Pulmonary artery endothelial cell (primary cell): ENCODE results near the gene GLRB. TPM values are rescaled to one million over a fixed set of nuclear protein-coding genes. Genes with fewer than 3 reads are reported as not detected.
"Not testable (repeated sequence)": the region's sequence is repeated elsewhere in the genome, so short reads cannot be mapped to it uniquely, and the experiment has no call there.

Experiments
- DNase-seq: peaks from one replicate; pipeline ENCODE4 v3.0.0-alpha.2; 2011; ENCODE audit warnings: low read depth, low spot score
- total RNA-seq: library from RNA; depleted of rRNA; stranded (reverse); fragments of >200 nt; gene quantifications from 2 replicates; pipeline ENCODE4 v1.2.3, GENCODE V29; 2014

Gene GLRB
- total RNA-seq, 1 donor from 2014 or later: 4.3 TPM

DNA sequence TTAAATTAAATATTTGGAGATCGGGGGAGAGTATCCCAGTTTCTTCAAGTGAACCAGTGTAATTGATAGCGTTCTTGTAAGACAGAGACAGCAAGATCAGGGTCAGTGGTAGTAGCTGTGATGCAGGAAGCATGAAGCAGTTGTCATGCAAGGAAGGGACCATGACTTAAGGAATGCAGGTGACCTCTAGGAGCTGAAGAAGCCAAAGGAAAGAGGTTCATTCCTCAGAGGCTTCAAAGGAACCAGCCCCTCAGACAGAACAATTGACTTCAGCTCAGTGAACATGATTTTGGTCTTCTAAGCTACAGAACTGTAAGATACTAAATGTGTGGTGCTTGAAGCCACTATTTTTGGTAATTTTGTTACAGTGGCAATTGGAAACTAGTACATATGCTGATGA is 51.6 kb downstream of the GLRB start:
- DNase-seq: no peak

DNA sequence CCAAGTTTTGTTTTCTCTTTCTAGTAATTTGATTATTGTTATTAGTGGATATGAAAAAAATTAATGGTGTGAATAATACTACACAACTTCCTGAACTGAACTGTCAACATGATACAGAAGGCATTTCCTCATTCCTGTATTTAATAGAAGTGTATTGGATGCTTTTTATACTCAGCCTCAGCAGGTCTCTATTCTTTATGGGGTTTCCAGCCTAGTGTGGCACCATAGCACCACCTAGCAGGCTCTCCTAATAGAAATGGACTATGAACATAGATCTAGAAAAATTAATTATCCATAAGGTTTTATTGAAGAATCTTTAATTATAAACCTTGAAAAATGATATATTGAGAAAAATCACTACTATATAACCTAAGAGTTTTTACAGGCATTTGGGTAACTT is 52.4 kb downstream of the GLRB start:
- DNase-seq: no peak

DNA sequence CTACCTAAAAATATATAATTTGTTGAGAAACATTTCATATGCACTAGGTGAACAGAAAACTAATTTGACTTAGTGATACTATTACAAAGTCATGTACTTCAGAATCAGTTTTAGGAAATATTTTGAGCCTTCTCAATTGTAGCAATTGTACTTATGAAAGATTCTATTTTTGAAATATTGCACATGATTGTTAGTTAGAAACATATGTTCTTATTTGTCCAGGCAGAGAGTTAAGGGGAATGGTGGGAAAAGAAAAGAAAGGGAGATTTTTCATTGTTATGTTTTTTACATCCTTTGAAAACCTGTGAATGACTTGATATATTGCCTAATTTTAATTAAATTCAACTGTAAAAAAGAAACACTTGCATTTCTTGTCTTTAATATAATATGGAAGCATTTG is 66.0 kb downstream of the GLRB start:
- no peak for DNase-seq

DNA sequence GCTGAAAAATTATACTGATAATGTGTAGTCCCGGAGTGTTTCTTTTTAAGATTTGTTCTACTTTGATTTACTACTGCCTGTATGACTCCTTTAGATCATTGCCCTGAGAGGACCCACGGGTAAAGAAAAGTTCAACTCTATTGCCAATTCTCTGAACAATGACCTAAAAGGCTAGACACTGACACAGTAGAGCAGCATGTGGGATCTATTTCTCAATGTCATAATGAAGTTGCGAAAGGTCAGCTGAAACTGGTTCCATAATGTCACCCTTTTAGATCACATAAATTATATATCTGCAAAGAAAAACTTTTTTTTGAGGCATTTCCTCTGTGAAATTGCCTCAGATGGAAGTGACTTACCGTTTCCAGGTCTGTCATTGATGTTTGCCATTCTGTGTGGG is 67.4 kb downstream of the GLRB start:
- no peak for DNase-seq

DNA sequence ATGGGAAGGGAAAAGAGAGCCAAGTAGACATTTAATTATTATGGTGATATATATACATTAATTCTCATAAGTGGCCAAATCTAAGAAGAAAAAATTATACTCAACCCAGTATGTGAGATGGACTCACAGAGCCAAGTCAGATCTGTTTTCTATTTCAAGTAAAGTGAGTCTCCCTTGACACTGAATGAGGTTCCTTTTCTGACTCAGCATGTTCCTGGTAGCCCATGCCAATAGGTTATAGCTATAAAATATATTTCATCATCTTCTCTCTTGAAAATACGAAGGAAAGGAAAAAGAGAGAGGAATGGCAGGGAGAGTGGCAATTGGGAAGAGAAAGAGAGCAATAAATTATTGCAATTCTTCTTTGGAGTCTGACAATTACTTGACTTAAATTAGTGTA is 75.8 kb downstream of the GLRB start:
- no peak for DNase-seq

DNA sequence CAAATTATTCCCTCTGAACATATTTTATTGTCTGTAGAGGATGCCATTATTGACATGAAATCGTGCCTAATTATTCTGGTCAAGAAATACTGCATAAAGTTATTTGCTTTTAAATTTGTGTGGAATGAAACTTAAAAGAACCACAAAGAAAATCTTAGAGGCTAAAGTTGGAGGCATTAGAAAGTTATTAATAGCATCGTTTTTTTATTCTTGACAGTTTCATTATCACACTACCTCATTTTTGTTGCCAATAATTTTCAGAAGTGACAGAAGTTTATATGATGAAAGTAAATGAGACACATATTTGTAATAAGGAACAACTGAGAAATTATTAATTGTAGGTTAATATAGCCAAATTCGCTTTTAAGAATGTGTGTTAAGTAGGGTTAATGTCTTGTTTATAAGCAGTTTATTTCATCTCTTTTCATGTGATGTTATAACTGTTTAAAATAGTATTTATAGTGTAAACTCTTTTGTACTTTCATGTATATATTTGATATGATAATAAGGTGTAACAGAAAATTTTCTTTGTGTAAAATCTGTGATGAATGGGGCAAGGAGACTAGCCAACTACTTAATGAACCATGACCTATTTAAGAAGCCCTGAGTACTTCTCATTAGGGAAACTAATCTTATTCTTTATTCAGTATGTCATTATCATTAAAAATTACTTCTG is 90.1 kb downstream of the GLRB start:
- DNase-seq: no peak

DNA sequence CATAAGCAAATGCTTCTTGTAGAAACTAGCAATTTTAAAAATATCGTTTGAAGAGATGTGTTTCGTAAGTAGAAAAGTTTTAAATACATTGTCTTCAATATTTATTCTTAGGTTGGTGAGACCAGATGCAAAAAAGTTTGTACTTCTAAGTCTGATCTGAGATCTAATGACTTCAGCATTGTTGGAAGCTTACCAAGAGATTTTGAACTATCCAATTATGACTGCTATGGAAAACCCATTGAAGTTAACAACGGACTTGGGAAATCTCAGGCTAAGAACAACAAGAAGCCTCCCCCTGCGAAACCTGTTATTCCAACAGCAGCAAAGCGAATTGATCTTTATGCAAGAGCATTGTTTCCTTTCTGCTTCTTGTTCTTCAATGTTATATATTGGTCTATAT is 94.4 kb downstream of the GLRB start:
- DNase-seq: no peak

DNA sequence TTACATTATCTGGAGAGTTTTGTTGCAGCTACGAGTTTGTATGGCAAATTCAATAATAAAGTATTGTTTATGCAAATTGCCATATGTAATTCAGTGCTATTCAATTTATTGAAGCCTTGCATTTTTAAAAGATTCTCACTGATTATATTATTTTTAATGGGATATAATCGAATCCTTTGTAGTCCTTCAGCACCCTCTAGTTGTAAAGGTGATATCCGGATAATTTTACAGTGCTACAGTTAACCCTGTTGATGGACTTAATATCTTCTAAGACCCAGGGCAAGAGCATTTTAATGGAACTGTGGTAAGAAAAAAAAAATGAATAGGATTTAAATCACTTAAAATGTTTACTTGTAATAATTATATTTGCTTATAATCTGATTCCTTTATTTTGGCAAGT is 96.1 kb downstream of the GLRB start:
- no peak for DNase-seq

DNA sequence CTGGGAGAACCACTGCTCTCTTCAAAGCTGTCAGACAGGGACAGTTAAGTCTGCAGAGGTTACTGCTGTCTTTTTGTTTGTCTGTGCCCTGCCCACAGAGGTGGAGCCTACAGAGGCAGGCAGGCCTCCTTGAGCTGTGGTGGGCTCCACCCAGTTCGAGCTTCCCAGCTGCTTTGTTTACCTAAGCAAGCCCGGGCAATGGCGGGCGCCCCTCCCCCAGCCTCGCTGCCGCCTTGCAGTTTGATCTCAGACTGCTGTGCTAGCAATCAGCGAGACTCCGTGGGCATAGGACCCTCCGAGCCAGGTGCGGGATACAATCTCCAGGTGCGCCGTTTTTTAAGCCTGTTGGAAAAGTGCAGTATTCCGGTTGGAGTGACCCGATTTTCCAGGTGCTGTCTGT is 104.3 kb downstream of the GLRB start:
- not testable (repeated sequence) for DNase-seq

DNA sequence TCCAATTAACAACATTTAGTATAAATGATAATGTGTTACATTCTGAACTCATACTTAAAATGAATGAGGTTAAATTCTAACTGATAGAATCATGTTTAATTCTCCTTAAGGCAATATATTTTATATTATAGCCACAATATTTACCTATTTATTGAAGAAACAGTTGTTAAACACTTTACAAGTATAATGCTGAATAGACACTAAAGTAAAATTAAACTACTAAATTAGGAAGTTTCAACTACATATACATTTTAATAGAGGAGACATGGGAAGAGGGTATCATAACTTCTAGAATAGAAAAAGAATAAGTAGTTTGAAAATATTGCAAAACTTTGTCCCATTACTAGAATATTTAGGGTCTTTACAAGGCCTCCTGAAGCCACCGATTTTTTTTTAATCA is 108.3 kb downstream of the GLRB start:
- DNase-seq: no peak

DNA sequence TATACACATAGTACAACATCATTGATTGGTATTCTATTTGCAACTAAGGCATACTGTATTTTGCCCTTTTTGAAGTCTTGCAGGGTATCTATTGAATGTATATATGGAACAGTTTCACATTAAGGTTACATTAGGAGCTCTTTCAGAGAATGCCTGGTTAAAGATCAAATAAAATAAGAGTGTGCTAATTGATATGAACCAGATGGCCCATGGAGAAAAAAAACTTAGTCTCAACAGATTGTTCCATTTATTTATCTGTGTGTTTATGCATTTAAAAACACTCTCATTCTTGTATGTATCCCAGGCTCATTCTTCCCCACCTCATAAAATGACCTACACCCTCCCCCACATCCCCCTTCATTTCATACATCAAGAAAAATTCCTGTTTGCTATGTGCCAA is 109.4 kb downstream of the GLRB start:
- DNase-seq: no peak

DNA sequence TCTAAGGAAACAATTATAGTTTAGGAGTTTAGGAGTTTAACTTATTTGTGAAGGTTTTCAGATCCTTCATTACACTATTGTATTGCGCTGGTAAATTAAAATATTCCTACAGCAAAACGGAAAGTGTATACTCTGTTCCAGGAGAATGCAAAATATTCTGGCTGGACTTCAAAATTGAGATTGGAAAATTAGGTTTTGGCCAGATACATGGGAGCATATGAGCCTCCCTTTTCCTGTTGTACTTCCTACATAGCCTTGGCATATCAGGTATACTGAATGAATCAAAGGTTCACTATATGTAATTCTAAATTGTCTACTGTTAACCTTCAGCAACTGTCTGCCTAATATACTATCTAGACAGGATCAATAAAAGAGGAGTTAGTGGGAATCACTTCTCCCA is 119.4 kb downstream of the GLRB start:
- no peak for DNase-seq

DNA sequence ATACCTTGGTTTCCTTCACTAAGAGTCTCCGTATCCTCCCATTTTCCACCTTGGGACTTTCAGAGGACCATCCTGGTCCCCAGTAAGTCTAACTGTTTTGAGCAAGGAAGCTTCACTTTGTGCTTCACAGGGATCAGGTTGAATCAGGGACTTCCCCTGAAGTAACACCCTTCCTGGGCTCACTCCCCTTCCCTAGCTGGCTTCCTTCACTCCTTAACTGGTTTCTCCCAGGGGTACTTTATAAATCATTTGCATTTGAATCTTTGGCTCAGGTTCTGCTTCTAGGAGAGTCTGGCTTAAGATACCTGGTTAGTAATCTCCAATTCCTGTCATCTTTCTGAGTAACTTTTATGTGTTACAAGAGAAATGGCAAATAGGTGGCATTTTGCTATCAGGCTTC is 120.1 kb downstream of the GLRB start:
- DNase-seq: no peak

DNA sequence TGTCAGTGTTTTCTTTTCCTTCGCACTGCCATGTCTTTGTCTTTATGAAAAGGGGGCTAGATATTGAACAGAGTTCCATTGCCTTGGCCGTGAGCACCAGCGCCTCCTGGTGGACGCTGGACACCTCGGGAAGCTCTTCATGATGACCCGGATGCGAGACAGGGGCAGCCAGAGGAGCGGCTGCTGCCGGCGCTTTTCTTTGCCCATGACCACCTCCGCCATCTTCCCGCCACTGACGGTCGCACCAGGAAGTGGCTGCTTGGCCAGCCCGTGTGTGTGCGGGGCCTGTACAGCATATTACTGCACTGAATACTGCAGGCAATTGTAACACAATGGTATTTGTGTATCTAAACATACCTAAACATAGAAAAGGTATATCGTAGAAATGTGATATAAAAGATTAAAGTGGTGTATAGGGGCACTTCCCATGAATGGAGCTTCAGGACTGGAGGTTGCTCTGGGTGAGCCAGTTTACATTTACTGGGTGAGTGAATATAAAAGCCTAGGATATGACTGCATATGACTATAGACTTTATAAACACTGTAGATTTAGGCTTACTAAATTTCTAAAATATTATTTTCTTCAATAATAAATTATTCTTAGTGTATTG is 128.8 kb downstream of the GLRB start:
- no peak for DNase-seq

DNA sequence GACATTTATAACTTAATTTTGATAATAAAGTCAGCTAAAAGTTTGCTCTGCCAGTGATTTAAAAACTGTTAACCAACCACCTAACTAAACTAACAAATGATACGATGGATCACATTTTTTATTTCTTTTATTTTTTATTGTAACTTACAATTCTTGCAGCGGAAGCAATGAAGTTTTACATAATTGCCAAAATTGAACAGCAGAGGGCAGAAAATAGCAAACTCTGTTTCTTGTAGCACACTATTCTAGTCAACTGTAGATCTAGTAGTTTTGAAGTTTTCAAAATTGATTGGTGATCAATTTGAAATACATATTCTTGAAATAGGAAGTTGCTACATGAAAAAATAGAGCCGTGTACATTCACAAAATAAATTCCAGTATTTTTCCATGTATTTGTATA is 141.8 kb downstream of the GLRB start:
- no peak for DNase-seq

DNA sequence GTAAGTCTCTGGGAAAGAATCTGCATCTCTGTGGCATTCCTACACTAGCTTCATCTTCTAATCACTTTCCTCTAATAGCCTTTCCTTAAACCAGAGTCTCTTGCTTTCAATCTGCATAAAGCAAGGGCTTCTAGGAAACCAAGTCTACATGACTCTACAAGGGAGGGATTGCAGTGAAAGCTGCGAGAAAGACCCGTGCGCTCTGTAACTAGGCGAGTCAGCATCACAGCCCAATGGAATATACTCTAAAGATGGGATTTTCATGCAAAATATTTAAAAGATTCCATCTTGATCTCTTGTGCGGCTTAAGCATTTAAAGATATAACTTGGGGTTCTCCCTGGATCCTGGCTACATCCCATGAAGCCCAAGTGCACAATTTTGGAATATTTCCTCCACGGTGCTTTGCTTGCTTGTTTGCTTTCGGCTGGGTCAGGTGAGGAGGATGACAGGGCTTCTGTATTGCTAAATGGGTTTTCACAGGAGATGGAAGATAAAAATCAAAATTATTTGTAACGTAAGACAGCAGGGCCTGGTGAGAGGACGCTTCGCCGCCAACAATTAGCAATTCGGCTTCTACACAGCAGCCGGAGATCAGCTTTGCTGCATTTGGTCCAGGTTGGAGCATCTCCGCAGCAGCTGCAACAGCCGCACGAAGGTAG is 143.9 kb downstream of the GLRB start:
- no peak for DNase-seq

DNA sequence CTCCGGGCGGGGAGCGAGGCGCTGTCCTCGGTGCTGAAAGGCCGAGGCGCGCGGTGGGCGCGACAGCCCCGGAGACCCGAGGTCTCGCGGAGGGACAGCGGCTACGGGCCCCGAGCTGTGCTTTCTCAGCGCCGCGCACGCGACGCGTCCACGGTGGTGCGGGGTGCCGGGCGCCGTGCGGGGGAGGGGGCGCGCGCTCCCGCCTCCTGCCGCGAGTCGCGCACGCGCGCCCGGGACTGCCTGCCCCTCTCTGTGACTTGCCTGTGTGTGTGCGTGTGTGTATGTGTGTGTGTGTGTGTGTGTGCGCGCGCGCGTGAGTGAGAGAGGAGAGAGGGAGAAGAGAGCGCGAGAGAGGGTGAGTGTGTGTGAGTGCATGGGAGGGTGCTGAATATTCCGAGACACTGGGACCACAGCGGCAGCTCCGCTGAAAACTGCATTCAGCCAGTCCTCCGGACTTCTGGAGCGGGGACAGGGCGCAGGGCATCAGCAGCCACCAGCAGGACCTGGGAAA is 144.5 kb downstream of the GLRB start, which contains the start of gene GRIA2:
GRIA2 (plus strand) TSS at position 358 of the 511 bp plus-strand sequence. CDS start 315 bp downstream, outside the sequence.
- peak; percentile 2 for DNase-seq

DNA sequence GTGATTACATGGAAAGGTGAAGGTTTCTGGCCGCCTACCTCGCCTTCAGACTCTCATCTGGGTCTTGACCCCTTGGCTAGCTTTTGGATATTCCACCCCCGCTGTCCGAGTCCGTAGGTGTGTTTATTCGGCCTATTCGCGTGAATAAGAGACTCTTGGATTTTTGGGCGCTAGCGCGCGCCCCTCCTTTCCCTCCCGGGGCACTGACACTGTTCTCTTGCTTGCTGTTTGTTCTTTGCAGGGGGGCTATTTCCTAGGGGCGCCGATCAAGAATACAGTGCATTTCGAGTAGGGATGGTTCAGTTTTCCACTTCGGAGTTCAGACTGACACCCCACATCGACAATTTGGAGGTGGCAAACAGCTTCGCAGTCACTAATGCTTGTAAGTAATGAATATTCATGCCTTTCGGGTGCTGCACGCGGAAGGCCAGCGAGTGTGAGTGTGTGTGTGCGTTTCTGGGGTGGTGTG is 145.5 kb downstream of the GLRB start:
- DNase-seq: no peak
